CD4-positive, alpha-beta T cell (primary cell): ENCODE data around the gene ARSH. TPM values are rescaled to one million over a fixed set of nuclear protein-coding genes. Genes with fewer than 3 reads are reported as not detected.

Source experiments
- ATAC-seq: fragments of 200-7000 bp; cut with Tn5 transposase; one replicate; pipeline ENCODE4 v1.10.0; 2022; ENCODE audit warnings: mild to moderate bottlenecking; ENCODE audit not compliant: poor library complexity
- CTCF ChIA-PET: fragments of 350-600 bp; sonication (Branson Sonifier 250); formaldehyde crosslinking; loops from one replicate; lab custom pipeline; 2021; ENCODE audit warnings: antibody characterized with exemption, inconsistent platforms; lab: Charles Lee
- POLR2A ChIA-PET: fragments of 350-600 bp; sonication (Branson Sonifier 250); formaldehyde crosslinking; loops from one replicate; lab custom pipeline; 2021; ENCODE audit warnings: antibody characterized with exemption, inconsistent platforms; lab: Charles Lee
- DNase-seq, 14 experiments: peaks; one replicate each; pipeline ENCODE4 v3.0.0-alpha.2; 2013 to 2020; ENCODE audit warnings: mixed read lengths in 2 of 14
- H3K27ac ChIP-seq, 2 donors: one replicate each; pipeline versions ENCODE4 v1.5.1 to v1.7.0; 2013; ENCODE audit warnings: low read length in 2 of 2, low read depth in 1 of 2, mild to moderate bottlenecking in 1 of 2
- H3K27me3 ChIP-seq, 2 experiments: 1 replicate in 1 of 2; 2 replicates in 1 of 2; pipeline versions ENCODE4 v1.6.1 to v1.7.0; 2013; ENCODE audit warnings: low read length in 2 of 2, control low read depth in 1 of 2, mild to moderate bottlenecking in 1 of 2, moderate library complexity in 1 of 2; ENCODE audit not compliant: insufficient read depth in 2 of 2, control insufficient read depth in 1 of 2
- H3K36me3 ChIP-seq: one replicate; pipeline ENCODE4 v1.6.1; 2013; ENCODE audit warnings: low read length, control low read depth; ENCODE audit not compliant: insufficient read depth
- H3K4me1 ChIP-seq: one replicate; pipeline ENCODE4 v1.6.1; 2013; ENCODE audit warnings: low read length, control low read depth; ENCODE audit not compliant: insufficient read depth
- H3K4me3 ChIP-seq: one replicate; pipeline ENCODE4 v1.5.1; 2013; ENCODE audit warnings: mild to moderate bottlenecking, low read length, moderate library complexity
- H3K9me3 ChIP-seq, 2 experiments: 1 replicate in 1 of 2; 2 replicates in 1 of 2; pipeline versions ENCODE4 v1.6.1 to v1.7.0; 2013; ENCODE audit warnings: low read length in 2 of 2, mild to moderate bottlenecking in 2 of 2, control low read depth in 1 of 2, moderate library complexity in 1 of 2; ENCODE audit not compliant: control insufficient read depth in 1 of 2, insufficient read depth in 1 of 2
- H3K27ac Mint-ChIP-seq: one replicate; pipeline ENCODE4 v1.8.0; 2020; ENCODE audit warnings: mixed read lengths
- H3K27me3 Mint-ChIP-seq: one replicate; pipeline ENCODE4 v1.8.0; 2021; ENCODE audit warnings: mixed read lengths
- H3K36me3 Mint-ChIP-seq: one replicate; pipeline ENCODE4 v1.8.0; 2021; ENCODE audit warnings: low read depth, mixed read lengths
- H3K4me1 Mint-ChIP-seq: one replicate; pipeline ENCODE4 v1.8.0; 2021; ENCODE audit warnings: low read depth, mixed read lengths
- H3K4me3 Mint-ChIP-seq: one replicate; pipeline ENCODE4 v1.8.0; 2020; ENCODE audit warnings: mild to moderate bottlenecking, mixed read lengths
- H3K9me3 Mint-ChIP-seq: one replicate; pipeline ENCODE4 v1.8.0; 2020; ENCODE audit warnings: mixed read lengths
- intact Hi-C, 2 experiments: fragments of 100-400 bp; cut with DNase I in 1 of 2; cut with micrococcal nuclease in 1 of 2; formaldehyde crosslinking; loops; one replicate each; pipeline versions ENCODE4 v1.15.1 to v1.9.0; 2023 to 2025; cut with DNase I, micrococcal nuclease
- total RNA-seq, 174 experiments: library from RNA in 2 of 174; stranded (reverse) in 2 of 174; gene quantifications; one replicate each; pipeline ENCODE4 v1.2.3 and lab custom pipeline; 2021 to 2026
- TF ChIP-seq, protein P1 (sequence below): fragments of 200-600 bp; IDR thresholded peaks from one replicate; pipeline ENCODE4 v1.8.0; 2022; ENCODE audit warnings: antibody characterized with exemption, mild to moderate bottlenecking

The ARSH gene
- total RNA-seq, 2 experiments from 2014 or later, result not detected

DNA sequence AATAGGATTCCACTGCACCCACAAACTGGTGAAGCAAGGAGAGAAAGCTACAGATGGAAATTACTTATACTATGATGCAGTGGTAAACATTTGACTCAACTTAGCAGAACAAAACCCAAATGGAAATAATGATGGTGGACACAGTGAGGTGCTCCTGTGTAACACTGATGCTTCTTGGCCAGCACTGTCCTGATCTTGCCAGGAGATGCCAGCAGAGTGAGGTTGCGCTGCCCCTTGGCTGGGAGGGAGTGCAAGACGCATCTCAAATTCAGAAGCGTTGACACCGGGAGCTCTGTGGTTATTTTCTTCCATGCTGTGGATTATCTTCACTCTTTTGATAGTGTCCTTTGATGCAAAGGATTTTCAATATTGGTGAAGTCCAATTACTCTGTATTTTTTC is 22.0 kb upstream of the ARSH start:
- no peak for DNase-seq
- POLR2A ChIA-PET, result no interaction called here

DNA sequence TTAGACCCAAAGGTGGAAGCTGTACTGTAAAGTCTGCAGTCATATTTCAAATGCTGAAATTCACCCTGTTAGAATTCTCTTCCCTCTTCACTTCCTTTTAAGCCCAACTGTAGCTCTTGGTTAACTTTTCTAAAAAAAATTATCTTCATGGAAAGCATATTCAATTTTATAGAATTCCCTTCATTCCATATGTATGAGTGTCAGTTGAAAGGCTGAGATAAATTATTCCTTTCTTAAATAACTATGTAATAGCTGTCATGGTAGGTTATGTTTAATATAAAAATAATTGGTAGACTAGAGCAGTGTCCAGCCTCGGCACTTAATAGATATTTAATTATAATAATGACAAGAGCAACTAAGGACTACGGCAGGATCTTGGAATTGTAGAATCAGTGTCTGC is 16.8 kb upstream of the ARSH start:
- H3K27me3 ChIP-seq, result no peaks in the 10 kb centered on the region
- no peak overlapping the region for H3K27ac ChIP-seq
- POLR2A ChIA-PET, result no interaction called here
- no peaks in the 10 kb centered on the region for H3K36me3 ChIP-seq
- no peaks in the 10 kb centered on the region for H3K4me1 ChIP-seq
- no peak for DNase-seq
- no peaks in the 10 kb centered on the region for H3K4me1 Mint-ChIP-seq
- no peaks in the 10 kb centered on the region for H3K27me3 Mint-ChIP-seq
- H3K36me3 Mint-ChIP-seq, result no peaks in the 10 kb centered on the region
- CTCF ChIA-PET, result no interaction called here
- no peak overlapping the region for H3K4me3 Mint-ChIP-seq
- ATAC-seq, result no peak
- no peaks in the 10 kb centered on the region for H3K9me3 ChIP-seq
- no peak overlapping the region for H3K27ac Mint-ChIP-seq
- intact Hi-C loops, result no loop called here
- no peaks in the 10 kb centered on the region for H3K9me3 Mint-ChIP-seq
- no peak overlapping the region for H3K4me3 ChIP-seq
- TF ChIP-seq, protein P1, sequence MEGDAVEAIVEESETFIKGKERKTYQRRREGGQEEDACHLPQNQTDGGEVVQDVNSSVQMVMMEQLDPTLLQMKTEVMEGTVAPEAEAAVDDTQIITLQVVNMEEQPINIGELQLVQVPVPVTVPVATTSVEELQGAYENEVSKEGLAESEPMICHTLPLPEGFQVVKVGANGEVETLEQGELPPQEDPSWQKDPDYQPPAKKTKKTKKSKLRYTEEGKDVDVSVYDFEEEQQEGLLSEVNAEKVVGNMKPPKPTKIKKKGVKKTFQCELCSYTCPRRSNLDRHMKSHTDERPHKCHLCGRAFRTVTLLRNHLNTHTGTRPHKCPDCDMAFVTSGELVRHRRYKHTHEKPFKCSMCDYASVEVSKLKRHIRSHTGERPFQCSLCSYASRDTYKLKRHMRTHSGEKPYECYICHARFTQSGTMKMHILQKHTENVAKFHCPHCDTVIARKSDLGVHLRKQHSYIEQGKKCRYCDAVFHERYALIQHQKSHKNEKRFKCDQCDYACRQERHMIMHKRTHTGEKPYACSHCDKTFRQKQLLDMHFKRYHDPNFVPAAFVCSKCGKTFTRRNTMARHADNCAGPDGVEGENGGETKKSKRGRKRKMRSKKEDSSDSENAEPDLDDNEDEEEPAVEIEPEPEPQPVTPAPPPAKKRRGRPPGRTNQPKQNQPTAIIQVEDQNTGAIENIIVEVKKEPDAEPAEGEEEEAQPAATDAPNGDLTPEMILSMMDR, result no peak

More for the DNA sequence above, 22.0 kb upstream of the ARSH start:
- Histone ChIP-seq H3K9me3 (no peaks in the 10 kb centered on the region), H3K27me3 (no peaks in the 10 kb centered on the region), H3K4me3 (no peak overlapping the region), H3K4me1 (no peaks in the 10 kb centered on the region), H3K36me3 (no peaks in the 10 kb centered on the region), H3K27ac (no peak overlapping the region)
- TF ChIP-seq, protein P1, result no peak
- no peaks in the 10 kb centered on the region for H3K4me1 Mint-ChIP-seq
- no peaks in the 10 kb centered on the region for H3K9me3 Mint-ChIP-seq
- no peaks in the 10 kb centered on the region for H3K27me3 Mint-ChIP-seq
- H3K36me3 Mint-ChIP-seq, result no peaks in the 10 kb centered on the region
- intact Hi-C loops, result no loop called here
- H3K27ac Mint-ChIP-seq, result no peak overlapping the region
- ATAC-seq, result no peak
- CTCF ChIA-PET, result no interaction called here
- no peak overlapping the region for H3K4me3 Mint-ChIP-seq

DNA sequence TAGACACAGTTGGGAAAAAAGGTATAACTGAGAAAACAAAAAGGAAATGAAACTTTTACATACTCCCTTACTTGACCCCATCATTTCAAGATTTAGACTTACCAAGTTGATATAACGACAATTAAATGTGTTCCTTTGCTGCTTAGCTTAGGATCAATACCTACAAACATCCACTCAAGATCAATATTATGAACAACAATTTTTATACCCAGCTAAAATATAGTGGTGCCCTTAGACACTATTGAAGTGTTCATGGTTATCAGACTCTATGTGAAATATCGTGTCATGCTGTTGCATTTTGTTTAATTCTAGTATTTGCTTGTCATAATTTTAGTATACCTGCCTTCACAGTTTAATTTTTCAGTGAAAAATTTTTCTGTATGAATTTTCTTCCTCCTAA is 4.2 kb downstream of the ARSH start:
- H3K4me3 ChIP-seq, result no peak overlapping the region
- H3K4me1 ChIP-seq, result no peaks in the 10 kb centered on the region
- Mint-ChIP-seq H3K9me3 (no peaks in the 10 kb centered on the region), H3K27me3 (no peaks in the 10 kb centered on the region), H3K4me3 (no peak overlapping the region), H3K27ac (no peak overlapping the region), H3K36me3 (no peaks in the 10 kb centered on the region), H3K4me1 (no peaks in the 10 kb centered on the region)
- H3K9me3 ChIP-seq, result peaks cover 4 to 7% of the 10 kb centered on the region in 2 experiments
- H3K36me3 ChIP-seq, result no peaks in the 10 kb centered on the region
- ATAC-seq, result no peak
- CTCF ChIA-PET, result no interaction called here
- H3K27me3 ChIP-seq, result no peaks in the 10 kb centered on the region
- no peak for DNase-seq
- intact Hi-C loops, result no loop called here
- no peak overlapping the region for H3K27ac ChIP-seq
- POLR2A ChIA-PET, result no interaction called here
- TF ChIP-seq, protein P1, result no peak
